ENCODE results near the gene KCNIP4.

KCNIP4 gene

DNA sequence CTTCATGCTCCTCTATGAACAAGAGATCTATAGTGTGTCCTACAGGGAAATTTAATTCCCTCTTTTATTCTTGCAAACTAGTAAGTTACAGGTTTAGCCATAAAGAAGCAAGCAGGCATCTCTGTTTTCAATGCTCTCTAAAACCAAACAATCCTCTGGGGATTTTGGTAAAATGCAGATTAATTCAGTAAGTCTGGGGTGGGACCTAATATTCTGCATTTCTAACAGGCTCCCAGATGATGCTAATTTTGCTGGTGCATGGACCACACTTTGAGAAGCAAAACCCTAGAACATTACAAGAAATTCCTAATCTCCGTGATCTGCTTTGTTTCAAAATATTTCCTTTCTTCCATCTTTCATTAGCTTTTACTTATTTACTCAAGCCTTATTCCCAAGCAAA is 903.5 kb downstream of the KCNIP4 start:
- DNase-seq (ENCODE audit: low spot score) = no peak

DNA sequence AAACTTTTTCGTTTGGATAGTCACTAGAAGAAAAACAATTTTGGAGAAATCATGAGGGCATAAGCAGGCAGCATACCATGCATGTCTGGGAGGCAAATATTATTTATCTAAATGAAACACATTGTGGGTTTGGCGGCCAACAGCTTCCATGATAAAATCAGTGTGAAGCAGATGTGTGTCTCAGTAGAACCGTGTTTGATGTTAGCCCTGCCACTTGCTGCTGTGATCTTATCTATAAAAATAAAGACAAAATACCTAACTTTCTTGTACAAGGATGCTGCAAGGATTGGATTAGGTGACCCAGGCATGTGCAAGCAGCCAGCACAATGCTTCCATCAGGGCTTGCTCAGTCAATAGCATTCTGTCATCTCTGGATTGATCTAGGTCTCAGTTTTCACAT is 906.9 kb downstream of the KCNIP4 start:
- DNase-seq (ENCODE audit: low spot score) = no peak

DNA sequence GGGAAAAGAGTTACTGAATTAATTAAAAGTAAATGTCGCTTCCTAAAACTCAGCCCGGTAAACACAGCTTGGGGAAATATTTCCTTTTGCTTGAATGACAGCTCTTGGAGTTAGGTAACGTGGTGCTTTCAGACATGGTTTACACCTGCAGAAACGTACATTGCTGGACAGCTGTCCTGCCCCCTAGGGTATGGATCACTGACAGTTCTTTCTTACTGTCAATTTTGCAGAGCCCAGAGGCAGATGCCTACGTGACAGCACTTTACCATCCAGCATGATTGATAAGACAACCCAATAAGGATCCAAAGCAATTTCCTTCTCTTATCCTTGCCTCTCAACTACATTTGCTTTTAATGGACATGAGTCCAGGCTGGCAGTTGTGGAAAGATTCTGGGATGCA is 913.8 kb downstream of the KCNIP4 start:
- DNase-seq (ENCODE audit: low spot score) = no peak

DNA sequence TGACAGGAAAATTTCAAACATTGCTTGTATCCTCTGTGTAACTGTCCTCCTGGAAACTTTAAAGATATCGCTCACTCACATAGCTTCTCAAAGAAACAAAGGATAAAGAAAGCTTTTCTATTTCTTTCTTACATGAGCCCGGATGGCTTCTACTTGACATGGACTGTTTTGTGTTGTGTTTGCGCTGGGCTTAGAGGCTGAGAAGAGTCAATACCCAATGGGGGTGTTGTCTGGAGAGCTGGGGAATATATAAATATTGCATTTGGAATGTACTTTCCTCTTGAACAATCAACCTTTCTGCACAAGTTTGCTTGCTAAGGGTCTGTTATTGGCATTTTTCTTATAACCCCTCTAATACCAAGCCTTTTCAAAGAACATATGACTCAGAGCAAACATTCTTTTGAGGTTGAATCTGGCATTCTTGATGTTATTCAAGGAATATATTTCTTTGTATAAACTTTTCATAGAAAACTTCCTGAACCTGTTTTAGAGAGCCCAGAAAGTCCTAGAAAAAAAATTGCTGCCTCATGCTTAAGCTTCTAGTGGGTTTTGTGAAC is 916.4 kb downstream of the KCNIP4 start:
- no peak for DNase-seq (ENCODE audit: low spot score)

DNA sequence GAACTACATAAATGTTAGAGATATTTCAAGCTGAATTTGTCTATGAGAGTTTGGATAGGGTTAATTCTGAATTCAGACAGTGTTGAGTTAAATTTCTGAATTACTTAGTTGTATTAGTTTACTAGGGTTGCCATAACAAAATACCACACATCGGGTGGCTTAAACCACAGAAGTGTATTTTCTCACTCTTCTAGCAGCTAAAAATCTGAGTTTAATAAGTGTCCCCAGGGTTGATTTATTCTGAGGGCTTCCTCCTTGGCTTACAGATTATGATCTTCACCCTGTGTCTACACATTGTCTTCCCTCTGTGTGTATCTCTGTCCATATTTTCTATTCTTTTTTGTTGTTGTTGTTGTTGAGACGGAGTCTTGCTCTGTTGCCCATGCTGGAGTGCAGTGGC is 929.8 kb downstream of the KCNIP4 start:
- DNase-seq (ENCODE audit: low spot score) = no peak

DNA sequence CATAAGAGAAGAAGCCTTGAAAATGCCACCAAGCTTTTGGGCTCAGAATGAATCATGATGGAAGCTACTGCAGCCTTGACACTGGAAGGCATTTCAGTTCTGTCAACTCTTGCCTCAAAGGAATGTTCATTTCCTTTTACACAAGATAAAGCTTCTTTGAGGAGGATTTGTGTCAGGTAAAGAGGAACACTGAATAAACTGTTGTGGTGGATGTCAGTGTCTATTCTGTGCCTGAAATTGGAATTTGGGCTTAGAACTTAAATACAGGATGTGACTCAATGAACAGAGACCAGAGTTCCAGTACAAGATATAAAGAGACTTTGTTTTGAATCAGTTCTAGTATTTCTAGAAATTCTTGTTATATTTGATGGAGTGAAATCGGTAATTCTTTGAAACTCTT is 935.1 kb downstream of the KCNIP4 start:
- DNase-seq (ENCODE audit: low spot score) = no peak

DNA sequence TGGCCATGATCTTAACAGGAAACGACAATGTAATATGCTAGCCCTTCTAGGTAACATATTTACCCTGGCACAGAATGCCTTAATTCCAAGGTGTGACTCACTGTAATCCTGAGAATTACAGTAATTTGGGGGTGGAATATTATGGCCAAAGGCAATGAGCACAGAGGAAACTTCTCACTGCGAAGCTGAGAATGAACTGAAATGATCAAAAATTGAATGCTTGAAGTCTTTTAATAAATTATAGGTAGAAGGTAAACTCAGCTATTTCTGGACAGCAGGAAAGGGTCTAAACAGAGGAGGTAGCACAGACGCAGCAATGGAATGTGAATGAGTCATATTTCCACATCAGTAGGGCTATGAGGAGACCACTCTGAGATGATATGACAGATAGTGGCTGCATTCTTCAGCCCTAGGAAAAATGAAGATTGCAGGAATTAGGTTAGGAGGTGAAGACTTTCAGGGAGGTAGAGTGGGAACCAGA is 935.7 kb downstream of the KCNIP4 start:
- DNase-seq (ENCODE audit: low spot score) = no peak

DNA sequence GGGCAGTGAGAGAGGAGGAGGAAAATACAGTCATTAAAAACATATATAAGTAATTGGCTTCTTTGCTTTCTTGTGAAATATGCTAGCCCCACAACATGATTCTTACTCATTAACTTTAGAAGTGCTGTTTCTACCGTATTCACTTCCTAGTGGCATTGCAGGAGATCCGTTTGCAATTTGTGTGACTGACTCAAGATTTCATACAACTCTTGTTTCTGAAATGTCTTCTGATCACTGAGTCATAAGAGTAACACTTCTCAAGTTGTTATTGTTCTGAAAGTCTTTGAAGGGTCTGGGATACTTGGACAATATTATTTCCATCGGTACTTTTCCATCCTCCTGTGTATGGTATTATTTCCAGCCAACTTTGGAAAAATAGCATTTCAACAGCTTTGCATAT is 937.5 kb downstream of the KCNIP4 start:
- DNase-seq (ENCODE audit: low spot score) = no peak

DNA sequence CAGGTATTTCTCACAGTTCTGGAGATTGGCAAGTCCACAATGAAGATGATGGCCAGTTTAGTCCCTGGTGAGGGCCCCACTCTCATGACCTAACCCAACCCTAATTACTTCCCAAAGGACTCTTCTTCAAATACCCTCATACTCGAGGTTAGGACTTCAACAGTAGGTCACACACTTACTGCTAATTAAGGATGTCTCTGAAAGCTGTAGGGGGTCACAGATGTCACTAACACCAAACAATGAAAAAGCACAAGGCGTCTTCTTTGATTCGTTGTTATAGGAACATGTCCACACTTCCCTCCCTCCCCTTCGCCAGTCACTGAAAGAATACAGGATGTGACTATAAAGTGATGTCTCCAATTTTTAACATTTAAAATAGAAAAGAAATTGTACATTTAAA is 938.6 kb downstream of the KCNIP4 start:
- DNase-seq (ENCODE audit: low spot score) = no peak

DNA sequence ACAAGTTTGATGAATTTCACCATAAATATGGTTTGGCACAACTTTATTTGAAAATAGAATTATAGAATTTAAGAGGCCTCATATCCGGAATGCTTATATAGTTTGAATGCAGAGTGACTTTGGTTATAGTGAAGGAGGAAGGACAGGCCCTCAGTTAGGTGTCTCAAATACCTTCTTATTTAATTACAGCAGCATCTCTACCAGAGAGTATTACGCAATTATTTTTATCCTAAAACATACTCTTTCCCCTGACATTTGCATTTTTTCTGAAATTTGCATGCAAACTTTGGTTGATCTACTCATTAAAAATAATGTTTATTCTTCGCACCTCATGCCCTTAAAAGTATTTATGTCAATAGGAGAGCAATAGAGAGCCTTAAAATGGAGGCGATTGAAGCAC is 942.9 kb downstream of the KCNIP4 start:
- no peak for DNase-seq (ENCODE audit: low spot score)

DNA sequence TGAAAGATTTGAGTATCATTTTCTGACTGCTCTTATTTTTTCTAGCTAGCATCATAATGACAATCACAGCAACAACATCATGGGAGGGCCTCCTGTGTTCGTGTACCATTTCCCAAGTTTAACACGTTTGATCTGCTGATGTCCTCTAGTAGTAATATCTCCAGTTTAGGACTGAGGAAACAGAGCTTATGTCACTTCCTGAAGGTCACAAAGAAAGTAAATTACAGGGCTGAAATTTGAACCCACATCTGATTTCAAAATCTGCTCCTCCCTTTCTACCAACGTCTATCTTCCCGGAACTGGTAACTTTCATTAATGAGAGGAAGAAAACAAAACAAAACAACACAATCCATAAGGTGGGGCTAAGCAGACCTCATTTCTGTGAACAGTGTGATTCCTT is 945.6 kb downstream of the KCNIP4 start:
- no peak for DNase-seq (ENCODE audit: low spot score)

DNA sequence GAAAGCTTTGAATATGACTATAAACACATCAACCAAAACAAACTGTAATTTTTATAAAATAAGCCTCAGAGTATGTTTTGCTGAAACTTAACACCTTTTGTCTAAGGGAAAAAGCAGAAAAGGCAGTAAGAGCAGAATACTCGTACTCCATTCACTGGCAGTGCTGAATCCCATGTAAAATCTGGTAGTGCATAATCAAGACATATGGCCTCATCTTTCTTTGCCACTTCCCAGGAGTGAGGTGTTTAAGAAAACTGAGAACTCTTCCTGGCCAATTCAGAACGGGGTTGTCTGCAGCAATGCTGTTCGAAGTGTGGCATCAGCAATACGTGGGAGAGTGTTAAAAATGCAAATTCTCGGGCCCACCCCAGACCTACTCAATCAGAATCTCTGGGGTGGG is 946.3 kb downstream of the KCNIP4 start:
- no peak for DNase-seq (ENCODE audit: low spot score)

DNA sequence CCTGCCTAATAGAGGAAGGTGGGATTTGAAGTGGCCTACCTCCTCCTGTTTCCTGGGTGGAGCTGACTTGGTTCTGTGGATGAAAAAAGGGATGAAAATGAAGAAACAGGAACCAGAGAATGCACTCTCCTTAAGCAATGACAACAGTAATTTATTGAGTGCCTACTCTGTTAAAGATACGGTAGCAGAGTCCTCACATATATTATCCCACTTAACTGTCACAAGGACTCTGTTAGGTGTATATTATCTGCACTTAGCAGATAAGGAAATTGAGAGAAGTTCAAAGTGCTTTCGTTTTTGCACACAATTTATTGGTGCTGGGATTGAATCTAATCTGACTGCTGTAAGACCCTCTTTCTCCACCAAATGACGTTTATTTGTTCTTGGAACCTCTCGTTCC is 947.1 kb downstream of the KCNIP4 start:
- no peak for DNase-seq (ENCODE audit: low spot score)

DNA sequence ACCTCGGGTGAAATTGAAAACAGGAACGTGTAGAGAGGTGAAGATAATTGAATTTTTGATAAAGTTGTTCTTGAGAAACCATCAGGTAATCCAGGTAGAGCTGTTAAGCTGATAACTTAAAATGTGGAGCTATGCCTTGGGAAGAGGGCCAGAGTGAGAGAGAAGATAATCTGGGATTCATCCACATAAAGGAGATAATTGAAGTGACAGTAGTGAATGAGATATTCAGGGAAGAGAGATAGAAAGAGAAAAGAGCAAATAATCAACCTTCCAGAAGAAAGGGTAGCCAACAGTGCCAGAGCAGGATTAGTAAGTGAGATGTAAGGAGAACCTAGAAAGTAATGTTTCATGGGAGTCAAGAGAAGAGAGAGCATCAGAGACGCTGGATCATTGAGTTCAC is 950.7 kb downstream of the KCNIP4 start:
- no peak for DNase-seq (ENCODE audit: low spot score)

DNA sequence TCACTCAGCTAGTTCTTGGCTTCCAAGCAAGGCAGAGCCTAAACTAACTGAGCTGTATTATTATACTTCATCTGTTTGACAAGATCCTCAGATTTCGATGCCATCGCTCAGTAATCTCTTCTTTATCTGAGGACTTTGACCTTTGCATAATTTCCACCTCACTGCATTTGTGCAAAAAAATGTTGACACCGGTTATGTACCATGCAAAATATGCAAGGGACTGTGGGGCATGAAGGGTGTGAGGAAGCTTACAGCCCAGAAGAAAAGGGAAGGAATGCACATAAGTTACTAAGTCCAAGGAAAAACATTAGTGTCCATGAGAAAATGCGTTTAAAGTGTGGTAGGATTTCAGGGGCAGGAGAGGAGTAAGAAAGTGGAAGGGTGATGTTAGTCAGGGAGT is 953.0 kb downstream of the KCNIP4 start:
- no peak for DNase-seq (ENCODE audit: low spot score)

DNA sequence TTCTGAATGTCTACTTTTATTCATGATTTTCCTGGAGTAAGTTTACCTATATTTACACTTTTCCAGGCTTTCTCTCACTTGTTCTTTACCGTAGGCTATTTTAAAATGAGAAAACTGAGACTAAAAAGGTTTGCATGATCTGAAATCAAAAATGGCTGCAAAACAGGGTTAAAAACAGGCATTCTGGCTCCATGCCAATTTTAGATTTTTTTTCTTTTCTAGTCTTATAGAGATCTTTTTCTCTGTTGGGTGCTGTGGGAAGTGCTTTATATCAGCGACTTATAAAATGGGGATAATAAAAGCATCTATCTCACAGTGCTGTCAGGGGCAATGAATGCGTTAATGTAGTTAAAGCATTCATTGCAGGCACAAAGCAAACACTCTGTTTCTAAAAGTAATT is 953.6 kb downstream of the KCNIP4 start:
- DNase-seq (ENCODE audit: low spot score) = no peak

DNA sequence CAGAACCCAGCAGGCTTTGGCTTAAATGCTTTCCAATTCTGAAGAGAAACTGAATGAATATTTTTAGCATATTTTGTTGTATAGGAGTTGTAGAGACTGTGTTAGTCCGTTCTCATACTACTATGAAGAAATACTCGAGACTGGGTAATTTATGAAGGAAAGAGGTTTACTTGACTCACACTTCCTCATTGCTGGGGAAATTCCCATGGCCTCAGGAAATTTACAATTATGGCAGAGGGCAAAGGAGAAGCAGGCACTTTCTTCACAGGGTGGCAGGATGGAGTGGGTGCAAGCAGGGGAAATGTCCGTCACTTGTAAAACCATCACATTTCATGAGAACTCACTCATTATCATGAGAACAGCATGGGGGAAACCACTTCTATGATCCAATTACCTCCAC is 956.6 kb downstream of the KCNIP4 start:
- no peak for DNase-seq (ENCODE audit: low spot score)

DNA sequence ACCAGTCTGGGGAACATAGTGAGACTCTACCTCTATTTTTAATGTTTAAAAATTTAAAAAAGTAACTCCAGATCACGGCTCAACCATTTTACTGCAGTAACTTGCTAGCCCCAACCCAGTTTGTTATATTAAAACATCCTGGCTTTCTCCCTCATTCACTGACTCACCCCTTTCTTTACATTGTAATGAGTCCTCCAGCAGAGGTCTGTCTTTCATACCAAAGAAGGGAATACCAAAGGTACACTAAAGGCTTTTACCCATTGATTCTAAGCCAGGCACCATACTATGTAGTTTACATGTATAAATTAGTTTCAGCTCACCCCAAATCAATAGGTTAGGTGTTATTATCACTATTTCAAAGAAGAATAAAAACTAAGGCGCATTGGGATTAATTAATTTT is 961.4 kb downstream of the KCNIP4 start:
- DNase-seq (ENCODE audit: low spot score) = no peak

DNA sequence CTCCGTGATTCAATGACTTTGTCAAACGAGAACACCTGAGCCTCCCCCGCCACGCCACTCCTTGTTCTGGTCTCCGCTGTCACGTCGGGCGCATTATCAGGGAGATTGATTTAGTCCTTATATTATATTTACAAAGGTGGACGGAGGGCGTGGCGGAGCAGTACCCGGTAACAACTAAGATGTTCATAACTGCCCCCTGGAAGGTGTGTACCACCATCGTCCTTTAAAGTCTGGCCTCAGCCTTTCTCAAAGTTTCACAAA is 964.1 kb downstream of the KCNIP4 start:
- DNase-seq (ENCODE audit: low spot score) = no peak

DNA sequence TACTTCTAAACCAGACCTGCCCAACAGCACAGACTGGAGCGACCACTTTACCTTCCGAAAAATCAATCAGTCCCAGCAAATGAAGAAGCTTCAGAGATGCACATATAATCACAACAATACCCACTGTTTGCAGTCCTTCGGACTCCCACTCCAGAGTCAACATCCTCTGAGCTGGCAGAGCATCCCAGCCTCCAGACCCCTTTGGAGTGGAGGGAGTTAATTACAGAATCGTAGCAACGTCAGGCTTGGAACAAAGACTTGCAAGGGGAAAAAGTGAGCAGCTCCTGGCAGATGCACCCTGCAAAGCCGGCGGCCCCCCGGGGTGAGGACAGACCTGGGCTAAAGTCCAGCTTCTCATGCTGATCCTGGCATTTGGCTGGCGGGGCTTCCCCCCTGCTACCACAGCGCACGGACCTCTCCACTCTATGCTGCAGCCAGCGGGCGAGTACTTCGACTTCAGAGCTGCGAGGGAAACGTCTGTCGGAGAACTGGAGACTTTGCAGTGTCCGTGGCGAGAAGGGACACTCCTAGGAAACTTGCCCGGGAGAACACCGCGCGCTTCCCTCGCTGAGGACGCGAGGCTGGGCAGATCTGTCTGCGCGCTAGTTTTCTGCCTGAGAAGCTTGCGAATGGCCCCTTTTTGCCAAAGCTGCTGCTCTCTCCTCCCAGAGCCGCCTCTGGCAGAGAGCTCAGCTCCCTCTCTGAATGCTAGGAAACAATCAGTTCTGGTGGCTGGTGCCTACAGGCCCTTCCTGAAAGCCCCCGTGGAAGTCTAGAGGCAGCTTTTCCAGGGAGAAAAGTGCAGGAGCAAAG is 964.6 kb downstream of the KCNIP4 start:
- no peak for DNase-seq (ENCODE audit: low spot score)

DNA sequence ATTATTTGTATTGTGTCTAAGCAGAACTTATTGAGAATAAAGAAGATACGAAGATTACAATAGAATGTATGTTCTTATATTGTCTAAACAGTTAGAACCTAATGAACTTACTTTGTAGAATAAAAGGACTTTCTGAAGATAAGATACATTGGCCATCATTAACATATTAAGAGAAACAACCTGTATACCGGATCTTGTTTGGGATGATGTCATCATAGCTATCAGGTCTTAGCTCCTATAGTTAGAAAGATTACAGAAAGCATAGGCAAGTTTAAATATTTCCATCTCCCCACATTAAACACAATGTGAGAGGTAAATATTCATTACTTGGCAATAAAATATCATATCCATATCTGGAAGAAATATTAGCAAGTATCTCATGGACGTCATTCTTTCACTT is 966.0 kb downstream of the KCNIP4 start:
- no peak for DNase-seq (ENCODE audit: low spot score)

DNA sequence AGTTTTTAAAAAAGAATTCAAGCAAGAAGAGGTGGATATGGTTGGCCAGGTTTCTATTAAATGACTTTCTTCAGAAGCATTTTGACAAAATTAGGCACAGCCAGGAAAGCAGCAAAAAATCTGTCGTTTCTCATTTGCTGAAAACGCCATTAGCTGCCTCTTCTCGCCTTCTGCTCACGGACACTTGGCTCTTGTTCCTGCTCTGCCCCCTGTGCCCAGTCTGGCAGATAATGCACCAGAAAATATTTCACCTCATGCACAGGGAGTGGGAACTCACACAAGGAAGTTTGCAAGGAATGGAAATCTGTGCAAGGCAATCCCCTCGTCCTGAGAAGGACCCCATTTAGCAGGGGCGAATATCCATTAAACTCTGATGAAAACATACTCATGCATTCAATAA is 988.3 kb downstream of the KCNIP4 start:
- DNase-seq (ENCODE audit: low spot score) = no peak

DNA sequence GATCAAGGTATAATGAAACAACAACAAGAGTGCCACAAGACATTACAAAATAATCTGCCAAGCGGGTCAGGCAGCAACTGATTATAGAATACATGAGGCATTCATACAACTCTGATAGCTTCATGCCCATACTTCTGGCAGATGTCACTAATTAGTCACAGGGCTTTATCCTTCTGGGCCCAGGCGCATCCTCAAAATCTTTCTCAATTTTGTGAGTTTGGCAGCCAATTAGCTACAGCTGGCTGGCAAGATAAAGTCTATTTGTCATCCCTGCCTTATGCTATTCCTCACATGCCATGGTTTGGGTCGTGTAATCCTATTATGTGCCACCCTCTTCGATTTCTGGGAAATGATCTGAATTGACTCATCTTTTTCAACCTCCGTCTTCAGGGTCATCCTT is 994.0 kb downstream of the KCNIP4 start:
- peak; percentile 9 for DNase-seq (ENCODE audit: low spot score)

DNA sequence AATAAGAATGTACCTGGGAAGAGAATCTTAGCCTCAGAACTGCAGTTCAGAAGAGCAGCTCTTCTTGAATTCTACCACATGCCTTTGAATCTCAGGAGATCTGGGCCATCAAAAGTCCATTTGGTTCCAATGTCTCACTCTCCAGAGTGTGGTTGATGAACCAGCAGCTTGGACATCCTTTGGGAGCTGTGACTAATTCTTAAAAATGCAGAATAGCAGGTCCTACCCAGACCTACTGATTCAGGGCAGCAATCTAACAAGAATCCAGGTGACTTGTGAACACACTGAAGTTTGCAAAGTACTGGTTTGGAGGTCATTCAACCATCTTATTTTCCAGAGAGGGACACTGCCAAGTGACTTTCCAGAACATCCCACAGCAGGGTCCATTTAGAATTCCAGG is 1003.6 kb downstream of the KCNIP4 start:
- no peak for DNase-seq (ENCODE audit: low spot score)
